ENCODE measurements around the gene GULP1.

- TF ChIP-seq CTCF (optimal IDR thresholded peaks at IDR 0.05 in 1 of 3, IDR thresholded peaks at IDR 0.05 in 1 of 3, conservative IDR thresholded peaks at IDR 0.05 in 1 of 3; ENCODE audit: extremely low read depth in 1 of 3, insufficient read depth in 2 of 3, low read length in 3 of 3), result no peak
- no peak for TF ChIP-seq EZH2 (IDR thresholded peaks at IDR 0.05; ENCODE audit: low read length)
Observed at GRCh38 chr2:188561473-188561979, 269.9 kb downstream of the GULP1 start.
